Measurements from ENCODE around the gene GDE1. TPM values are rescaled to one million over a fixed set of nuclear protein-coding genes. Genes with fewer than 3 reads are reported as not detected.

The GDE1 gene
- total RNA-seq, 2 experiments from 2014 or later: 54.6 to 55.4 TPM

- CTCF ChIA-PET: interaction anchor here (0.6 to 3.1 kb wide), 2 partner anchors 12 to 32 kb away, joined by 3 to 12 read pairs; partner anchors contain the start of gene VPS35L
- POLR2A ChIA-PET: interaction anchor here (1.0 to 3.4 kb wide), 3 partner anchors 19 to 32 kb away, joined by 3 to 103 read pairs (median 4); partner anchors contain the start of gene VPS35L
- Mint-ChIP-seq H3K4me3 (no peak overlapping the region), H3K9me3 (no peaks in the 10 kb centered on the region), H3K4me1 (peaks cover 62% of the 10 kb centered on the region), H3K27me3 (no peaks in the 10 kb centered on the region), H3K27ac (no peak overlapping the region), H3K36me3 (ENCODE audit: low read depth) (peaks cover 23% of the 10 kb centered on the region)
- no peak for DNase-seq
Measured at GRCh38 chr16:19522760-19523159, 862 bp upstream of the GDE1 start.

GRCh38 chr16:19522397-19522732 is 467 bp upstream of the GDE1 start:
- Mint-ChIP-seq H3K4me1 (peaks cover 65% of the 10 kb centered on the region), H3K27ac (peak overlapping the region; percentile 89), H3K4me3 (peak overlapping the region; percentile 93), H3K9me3 (no peaks in the 10 kb centered on the region), H3K27me3 (no peaks in the 10 kb centered on the region), H3K36me3 (ENCODE audit: low read depth) (peaks cover 25% of the 10 kb centered on the region)
- ChIA-PET POLR2A (interaction anchor here (1.0 to 1.2 kb wide), 2 partner anchors 19 to 20 kb away, joined by 3 to 4 read pairs; no protein-coding TSS in a partner anchor), CTCF (interaction anchor here (0.6 to 3.1 kb wide), 2 partner anchors 11 to 33 kb away, joined by 3 to 12 read pairs; partner anchors contain the start of gene VPS35L)
- no peak for DNase-seq

DNA sequence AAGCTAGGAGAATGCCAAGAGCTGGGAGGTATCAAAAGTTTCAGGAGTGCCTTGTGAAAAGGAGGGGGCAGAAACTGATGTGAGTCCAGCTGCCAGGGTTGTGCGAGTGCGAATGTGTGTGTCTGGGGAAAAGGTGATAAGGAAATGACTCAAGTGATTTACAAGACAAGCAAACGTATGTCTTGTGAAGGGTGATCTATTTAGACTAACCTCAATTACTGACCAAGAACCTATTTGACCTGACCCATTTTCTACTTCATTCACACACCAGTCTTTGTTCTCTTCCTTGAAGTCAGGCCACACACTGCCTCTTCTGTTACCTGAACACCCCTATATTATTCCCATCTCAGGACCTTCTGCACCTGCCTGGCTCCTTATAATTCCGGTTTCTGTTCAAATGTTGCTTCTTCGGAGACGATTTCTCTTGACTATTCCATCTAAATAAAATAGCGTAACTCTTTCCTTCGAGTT is 1.0 kb downstream of the GDE1 start:
- peaks cover 68% of the 10 kb centered on the region for H3K4me1 Mint-ChIP-seq
- no peaks in the 10 kb centered on the region for H3K9me3 Mint-ChIP-seq
- peaks cover 34% of the 10 kb centered on the region for H3K36me3 Mint-ChIP-seq (ENCODE audit: low read depth)
- H3K27ac Mint-ChIP-seq: peak overlapping the region; percentile 89
- H3K4me3 Mint-ChIP-seq: peak overlapping the region; percentile 93
- peak; percentile 41 for DNase-seq
- H3K27me3 Mint-ChIP-seq: no peaks in the 10 kb centered on the region
- ChIA-PET POLR2A (interaction anchor here (1.0 to 2.2 kb wide), 6 partner anchors 18 to 140 kb away, joined by 3 to 21 read pairs (median 4); partner anchors contain the start of gene VPS35L), CTCF (interaction anchor here (0.7 to 3.1 kb wide), 2 partner anchors 8 to 34 kb away, joined by 3 to 12 read pairs; partner anchors contain the start of gene VPS35L)

GRCh38 chr16:19518388-19518787 is 3.5 kb downstream of the GDE1 start:
- ChIA-PET CTCF (interaction anchor here (1.3 to 3.1 kb wide), 3 partner anchors 38 to 135 kb away, joined by 3 to 14 read pairs (median 5); partner anchors contain the start of gene VPS35L), POLR2A (interaction anchor here (1.0 to 2.4 kb wide), 2 partner anchors 10 to 37 kb away, joined by 6 to 13 read pairs; partner anchors contain the start of gene VPS35L)
- Mint-ChIP-seq H3K4me1 (peaks cover 75% of the 10 kb centered on the region), H3K27me3 (no peaks in the 10 kb centered on the region), H3K27ac (peak overlapping the region; percentile 78), H3K36me3 (ENCODE audit: low read depth) (peaks cover 45% of the 10 kb centered on the region), H3K4me3 (peak overlapping the region; percentile 2), H3K9me3 (no peaks in the 10 kb centered on the region)
- no peak for DNase-seq

DNA sequence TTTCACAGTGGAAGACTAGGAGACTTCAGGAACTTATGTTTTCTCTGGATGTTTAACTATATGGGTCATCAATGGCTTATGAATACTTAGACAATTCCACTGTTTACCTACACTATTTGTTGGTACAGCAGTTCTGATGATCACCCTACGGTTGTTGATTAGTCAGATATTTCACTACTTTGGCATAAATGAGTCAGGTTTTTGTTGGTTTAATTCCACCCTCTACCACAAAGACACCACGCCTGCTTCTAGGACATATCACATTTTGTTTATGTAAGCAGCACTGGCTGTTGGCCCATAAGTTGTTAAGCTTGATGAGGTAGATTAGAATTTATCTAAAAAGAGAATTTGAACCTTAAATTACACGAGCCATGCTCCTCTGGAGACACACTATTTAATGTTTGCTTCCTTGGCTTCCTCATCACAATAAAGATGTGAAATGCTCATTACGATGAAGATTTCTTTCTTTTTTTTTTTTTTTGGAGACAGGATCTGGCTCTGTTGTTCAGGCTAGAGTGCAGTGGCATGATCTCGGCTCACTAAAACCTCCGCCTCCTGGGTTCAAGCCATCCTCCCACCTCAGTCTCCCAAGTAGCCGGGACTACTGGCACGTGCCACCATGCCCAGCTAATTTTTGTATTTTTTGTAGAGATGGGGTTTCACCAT is 4.3 kb downstream of the GDE1 start:
- H3K4me1 Mint-ChIP-seq: peaks cover 72% of the 10 kb centered on the region

DNA sequence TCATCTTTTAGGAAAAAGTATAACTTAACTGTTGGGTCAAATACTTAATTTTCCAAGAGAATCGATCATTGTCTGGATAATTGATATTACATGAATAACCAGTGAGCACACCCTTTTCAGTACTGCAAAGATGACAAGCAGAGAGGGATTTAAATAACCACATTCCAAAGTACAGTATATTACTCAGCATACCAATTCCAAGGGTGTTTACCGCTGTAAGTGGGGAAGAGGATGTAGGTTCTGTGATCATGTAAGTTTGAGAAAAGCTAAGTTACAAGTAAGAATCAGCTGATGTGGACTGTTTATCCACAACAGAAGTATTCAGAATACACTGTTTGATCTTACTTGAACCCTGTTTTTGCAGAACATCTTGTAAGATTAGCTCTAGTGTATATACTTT is 6.1 kb downstream of the GDE1 start:
- Mint-ChIP-seq H3K27ac (no peak overlapping the region), H3K36me3 (ENCODE audit: low read depth) (peaks cover 58% of the 10 kb centered on the region), H3K9me3 (no peaks in the 10 kb centered on the region), H3K4me3 (no peak overlapping the region), H3K27me3 (no peaks in the 10 kb centered on the region), H3K4me1 (peaks cover 59% of the 10 kb centered on the region)
- CTCF ChIA-PET: interaction anchor here (0.6 to 2.6 kb wide), 3 partner anchors 9 to 43 kb away, joined by 3 to 27 read pairs (median 4); no protein-coding TSS in a partner anchor
- POLR2A ChIA-PET: interaction anchor here (1.9 kb wide), 1 partner anchor 714 kb away, joined by 6 read pairs; no protein-coding TSS in a partner anchor
- DNase-seq: no peak

More for the DNA sequence above, 4.3 kb downstream of the GDE1 start:
- ChIA-PET POLR2A (interaction anchor here (0.7 to 2.4 kb wide), 8 partner anchors 8 to 716 kb away, joined by 3 to 13 read pairs (median 4); partner anchors contain the start of genes ITPRIPL2 and VPS35L), CTCF (interaction anchor here (1.0 to 3.1 kb wide), 7 partner anchors 9 to 134 kb away, joined by 3 to 27 read pairs (median 5); partner anchors contain the start of gene VPS35L)
- Mint-ChIP-seq H3K9me3 (no peaks in the 10 kb centered on the region), H3K4me3 (peak overlapping the region; percentile 41), H3K27ac (peak overlapping the region; percentile 78), H3K36me3 (ENCODE audit: low read depth) (peaks cover 52% of the 10 kb centered on the region), H3K27me3 (no peaks in the 10 kb centered on the region)
- peak; percentile 45 for DNase-seq

DNA sequence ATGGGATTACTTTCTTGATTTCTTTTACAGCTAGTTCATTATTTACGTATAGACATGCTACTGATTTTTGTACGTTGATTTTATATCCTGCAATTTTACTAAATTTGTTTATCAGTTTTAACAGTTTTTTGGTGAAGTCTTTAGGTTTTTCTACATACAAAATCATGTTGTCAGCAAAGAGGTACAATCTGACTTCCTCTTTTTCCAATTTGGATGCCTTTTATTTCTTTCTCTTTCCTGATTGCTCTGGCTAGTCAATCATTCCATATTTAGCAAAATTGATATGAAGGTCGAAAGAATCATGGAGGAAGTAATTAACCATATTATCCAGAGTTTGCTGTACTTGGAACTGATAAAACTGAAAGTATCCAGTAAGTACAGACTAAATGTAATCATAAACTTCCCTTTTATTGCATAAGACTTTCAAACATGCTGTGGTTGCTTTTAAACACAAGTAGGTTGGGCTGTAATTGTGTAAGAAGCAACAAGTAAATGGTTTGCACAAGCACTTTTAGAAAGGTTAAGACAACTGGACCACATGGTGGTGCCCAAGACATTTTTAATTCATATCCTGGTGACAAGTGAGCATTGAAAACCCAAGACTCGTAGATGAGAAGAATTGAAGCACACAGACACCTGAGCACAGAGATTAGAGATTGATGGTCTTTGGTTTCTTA is 8.4 kb downstream of the GDE1 start:
- Mint-ChIP-seq H3K27me3 (no peaks in the 10 kb centered on the region), H3K36me3 (ENCODE audit: low read depth) (peaks cover 62% of the 10 kb centered on the region), H3K4me1 (peaks cover 41% of the 10 kb centered on the region), H3K9me3 (no peaks in the 10 kb centered on the region), H3K4me3 (no peak overlapping the region), H3K27ac (no peak overlapping the region)
- POLR2A ChIA-PET: interaction anchor here (0.7 to 1.6 kb wide), 2 partner anchors 42 to 445 kb away, joined by 3 to 6 read pairs; partner anchors contain the start of gene VPS35L
- CTCF ChIA-PET: interaction anchor here (0.7 to 1.7 kb wide), 3 partner anchors 8 to 11 kb away, joined by 3 to 6 read pairs (median 4); no protein-coding TSS in a partner anchor
- no peak for DNase-seq

DNA sequence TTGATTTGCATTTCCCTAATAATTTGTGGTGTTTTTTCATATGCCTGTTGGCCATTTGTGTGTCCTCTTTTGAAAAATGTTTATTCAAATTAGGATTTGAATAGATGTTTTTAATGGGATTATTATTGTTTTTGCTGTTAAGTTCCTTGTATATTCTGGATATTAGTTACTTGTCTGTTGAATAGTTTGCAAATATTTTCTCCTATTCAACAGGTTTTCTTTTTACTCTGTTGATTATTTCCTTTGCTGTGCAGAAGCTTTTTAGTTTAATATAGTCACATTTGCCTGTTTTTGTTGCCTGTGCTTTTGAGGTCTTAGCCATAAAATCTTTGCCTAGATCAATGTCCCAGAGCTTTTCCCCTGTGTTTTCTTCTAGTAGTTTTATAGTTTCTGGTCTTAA is 9.6 kb downstream of the GDE1 start:
- no peak for DNase-seq
- H3K4me3 Mint-ChIP-seq: no peak overlapping the region
- H3K27me3 Mint-ChIP-seq: no peaks in the 10 kb centered on the region
- H3K4me1 Mint-ChIP-seq: peaks cover 31% of the 10 kb centered on the region
- H3K9me3 Mint-ChIP-seq: no peaks in the 10 kb centered on the region
- POLR2A ChIA-PET: no interaction called here
- H3K36me3 Mint-ChIP-seq (ENCODE audit: low read depth): peaks cover 66% of the 10 kb centered on the region
- CTCF ChIA-PET: interaction anchor here (1.3 kb wide), 1 partner anchor 10 kb away, joined by 4 read pairs; no protein-coding TSS in a partner anchor
- no peak overlapping the region for H3K27ac Mint-ChIP-seq

GRCh38 chr16:19507867-19508266 is 14.0 kb downstream of the GDE1 start:
- Mint-ChIP-seq H3K27me3 (no peaks in the 10 kb centered on the region), H3K4me3 (no peak overlapping the region), H3K9me3 (no peaks in the 10 kb centered on the region), H3K4me1 (peaks cover 24% of the 10 kb centered on the region), H3K27ac (no peak overlapping the region), H3K36me3 (ENCODE audit: low read depth) (peaks cover 66% of the 10 kb centered on the region)
- POLR2A ChIA-PET: interaction anchor here (1.0 to 1.2 kb wide), 2 partner anchors 9 to 10 kb away, joined by 3 to 6 read pairs; no protein-coding TSS in a partner anchor
- no peak for DNase-seq
- CTCF ChIA-PET: interaction anchor here (1.7 kb wide), 2 partner anchors 9 to 118 kb away, joined by 6 read pairs; no protein-coding TSS in a partner anchor

GRCh38 chr16:19506965-19507364 is 14.9 kb downstream of the GDE1 start:
- Mint-ChIP-seq H3K27ac (no peak overlapping the region), H3K27me3 (no peaks in the 10 kb centered on the region), H3K9me3 (no peaks in the 10 kb centered on the region), H3K36me3 (ENCODE audit: low read depth) (peaks cover 65% of the 10 kb centered on the region), H3K4me1 (peaks cover 22% of the 10 kb centered on the region), H3K4me3 (no peak overlapping the region)
- ChIA-PET CTCF (interaction anchor here (0.6 to 1.7 kb wide), 2 partner anchors 118 to 632 kb away, joined by 3 to 6 read pairs; no protein-coding TSS in a partner anchor), POLR2A (interaction anchor here (1.2 kb wide), 1 partner anchor 10 kb away, joined by 3 read pairs; no protein-coding TSS in a partner anchor)
- DNase-seq: no peak

- ChIA-PET CTCF (interaction anchor here (4.5 kb wide), 1 partner anchor 116 kb away, joined by 43 read pairs; no protein-coding TSS in a partner anchor), POLR2A (no interaction called here)
- no peaks in the 10 kb centered on the region for H3K27me3 Mint-ChIP-seq
- no peak overlapping the region for H3K4me3 Mint-ChIP-seq
- peaks cover 22% of the 10 kb centered on the region for H3K4me1 Mint-ChIP-seq
- peaks cover 65% of the 10 kb centered on the region for H3K36me3 Mint-ChIP-seq (ENCODE audit: low read depth)
- no peak overlapping the region for H3K27ac Mint-ChIP-seq
- no peaks in the 10 kb centered on the region for H3K9me3 Mint-ChIP-seq
- DNase-seq: no peak
Measured at GRCh38 chr16:19505600-19506303, 16.1 kb downstream of the GDE1 start.
